MM.1S (cell line): Measurements from ENCODE around the gene MMP24OS.

Experiments used
- DNase-seq: peaks from one replicate; pipeline ENCODE4 v3.0.0-alpha.2; 2015
- H2AFZ ChIP-seq: fragments of 300-600 bp; sonication (generic); 2 replicates; pipeline ENCODE4 v1.6.0; 2016; ENCODE audit warnings: antibody characterized with exemption, low read length
- H3F3A ChIP-seq: fragments of 300-600 bp; sonication (generic); 2 replicates; pipeline ENCODE4 v1.6.1; 2016; ENCODE audit warnings: mild to moderate bottlenecking, antibody characterized with exemption, low read length, moderate library complexity, mixed read lengths; ENCODE audit not compliant: insufficient read depth
- H3K27ac ChIP-seq: fragments of 300-600 bp; sonication (generic); 2 replicates; pipeline ENCODE4 v1.5.1; 2016; ENCODE audit warnings: mild to moderate bottlenecking, low read length
- H3K27me3 ChIP-seq: fragments of 300-600 bp; sonication (generic); replicated peaks from 2 replicates; pipeline ENCODE4 v1.6.0; 2016; ENCODE audit warnings: low read length; ENCODE audit not compliant: insufficient read depth
- H3K36me3 ChIP-seq: fragments of 300-600 bp; sonication (generic); replicated peaks from 2 replicates; pipeline ENCODE4 v1.6.1; 2016; ENCODE audit warnings: mild to moderate bottlenecking, low read length, mixed read lengths; ENCODE audit not compliant: insufficient read depth
- H3K4me1 ChIP-seq: fragments of 300-600 bp; sonication (generic); 2 replicates; pipeline ENCODE4 v1.6.1; 2016; ENCODE audit warnings: low read length, mixed read lengths
- H3K4me2 ChIP-seq: fragments of 300-600 bp; sonication (generic); 2 replicates; pipeline ENCODE4 v1.6.0; 2016; ENCODE audit warnings: low read depth, low read length
- H3K4me3 ChIP-seq: fragments of 300-600 bp; sonication (generic); 2 replicates; pipeline ENCODE4 v1.5.1; 2016; ENCODE audit warnings: low read length, mixed read lengths
- H3K79me2 ChIP-seq: fragments of 300-600 bp; sonication (generic); 2 replicates; pipeline ENCODE4 v1.6.1; 2016; ENCODE audit warnings: mixed run types, low read length, mixed read lengths
- H3K9ac ChIP-seq: fragments of 300-600 bp; sonication (generic); 2 replicates; pipeline ENCODE4 v1.6.1; 2016; ENCODE audit warnings: low read length, mixed read lengths
- H3K9me2 ChIP-seq: fragments of 300-600 bp; sonication (generic); replicated peaks from 2 replicates; pipeline ENCODE4 v1.6.1; 2016; ENCODE audit warnings: mild to moderate bottlenecking, low read length, mixed read lengths; ENCODE audit not compliant: insufficient read depth
- H3K9me3 ChIP-seq: fragments of 300-600 bp; sonication (generic); replicated peaks from 2 replicates; pipeline ENCODE4 v1.6.1; 2016; ENCODE audit warnings: mild to moderate bottlenecking, low read length, mixed read lengths; ENCODE audit not compliant: insufficient read depth
- H4K20me1 ChIP-seq: fragments of 300-600 bp; sonication (generic); 2 replicates; pipeline ENCODE4 v1.6.1; 2016; ENCODE audit warnings: mild to moderate bottlenecking, low read length, moderate library complexity, mixed read lengths; ENCODE audit not compliant: insufficient read depth
- EZH2 ChIP-seq: fragments of 300-600 bp; sonication (generic); optimal IDR thresholded peaks from 2 replicates; pipeline ENCODE3; 2017; ENCODE audit warnings: low read depth, mild to moderate bottlenecking, antibody characterized with exemption, low read length, mixed read lengths
- EZH2phosphoT487 ChIP-seq: fragments of 300-600 bp; sonication (generic); IDR thresholded peaks from 2 replicates; pipeline ENCODE4 v1.6.1; 2018; ENCODE audit warnings: antibody characterized with exemption, low read length
- TF ChIP-seq, protein P1 (sequence below): fragments of 300-600 bp; sonication (generic); IDR thresholded peaks from 2 replicates; pipeline ENCODE4 v1.5.1; 2016; ENCODE audit warnings: antibody characterized with exemption, low read length, mixed read lengths

MMP24OS gene

DNA sequence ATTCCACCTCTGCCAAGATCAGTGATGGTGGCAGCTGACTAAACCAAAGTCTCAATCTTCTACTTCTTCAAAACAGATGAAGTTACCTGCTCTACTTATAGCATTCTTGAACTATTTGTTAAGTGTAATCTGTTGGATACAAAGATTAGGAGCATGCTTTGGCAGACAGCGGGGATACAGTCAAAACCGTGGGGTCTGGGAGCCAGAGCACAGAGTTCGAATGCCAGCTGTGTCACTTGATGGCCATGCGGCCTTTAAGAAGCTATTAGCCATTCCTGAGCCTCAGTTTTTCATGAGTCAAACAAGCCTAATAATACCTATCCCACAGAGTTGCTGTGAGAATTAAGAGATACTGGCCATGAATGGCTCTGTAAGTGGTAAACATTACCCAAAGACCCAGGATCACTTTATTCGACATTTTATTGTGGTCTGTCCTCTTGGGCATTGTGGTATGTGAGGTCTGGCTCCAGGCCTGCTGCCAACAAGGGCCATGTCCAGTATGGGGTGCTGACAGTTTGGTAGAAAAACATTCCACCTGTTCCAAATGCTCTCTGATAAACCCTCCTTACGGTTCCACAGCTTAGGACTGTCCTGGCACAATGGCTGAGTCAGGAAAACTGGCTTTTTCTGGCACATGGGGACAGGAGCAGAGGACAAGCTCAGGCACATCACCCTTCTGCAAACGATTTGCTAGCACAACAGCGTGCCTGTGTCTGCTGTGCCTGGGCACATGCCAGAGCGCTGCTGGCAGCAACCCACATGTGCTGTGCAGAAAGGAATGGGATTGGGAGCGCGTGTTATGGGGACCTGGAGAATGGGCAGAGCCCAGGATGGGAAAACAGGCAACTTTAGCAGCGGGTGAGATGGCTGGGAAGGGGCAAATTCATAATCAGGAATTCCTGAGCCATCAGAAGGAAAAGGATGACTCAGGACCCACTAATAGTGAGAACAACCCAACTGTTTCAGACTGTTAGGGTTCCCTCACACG lies 30.0 kb upstream of the MMP24OS start:
- no peak for DNase-seq
- no peaks in the 10 kb centered on the region for H3F3A ChIP-seq
- H3K36me3 ChIP-seq = no peaks in the 10 kb centered on the region
- H3K27ac ChIP-seq = no peak overlapping the region
- no peaks in the 10 kb centered on the region for H3K9me3 ChIP-seq
- no peaks in the 10 kb centered on the region for H3K79me2 ChIP-seq
- H3K9me2 ChIP-seq = no peaks in the 10 kb centered on the region
- TF ChIP-seq EZH2 (no peak), EZH2phosphoT487 (no peak)
- TF ChIP-seq, protein P1, sequence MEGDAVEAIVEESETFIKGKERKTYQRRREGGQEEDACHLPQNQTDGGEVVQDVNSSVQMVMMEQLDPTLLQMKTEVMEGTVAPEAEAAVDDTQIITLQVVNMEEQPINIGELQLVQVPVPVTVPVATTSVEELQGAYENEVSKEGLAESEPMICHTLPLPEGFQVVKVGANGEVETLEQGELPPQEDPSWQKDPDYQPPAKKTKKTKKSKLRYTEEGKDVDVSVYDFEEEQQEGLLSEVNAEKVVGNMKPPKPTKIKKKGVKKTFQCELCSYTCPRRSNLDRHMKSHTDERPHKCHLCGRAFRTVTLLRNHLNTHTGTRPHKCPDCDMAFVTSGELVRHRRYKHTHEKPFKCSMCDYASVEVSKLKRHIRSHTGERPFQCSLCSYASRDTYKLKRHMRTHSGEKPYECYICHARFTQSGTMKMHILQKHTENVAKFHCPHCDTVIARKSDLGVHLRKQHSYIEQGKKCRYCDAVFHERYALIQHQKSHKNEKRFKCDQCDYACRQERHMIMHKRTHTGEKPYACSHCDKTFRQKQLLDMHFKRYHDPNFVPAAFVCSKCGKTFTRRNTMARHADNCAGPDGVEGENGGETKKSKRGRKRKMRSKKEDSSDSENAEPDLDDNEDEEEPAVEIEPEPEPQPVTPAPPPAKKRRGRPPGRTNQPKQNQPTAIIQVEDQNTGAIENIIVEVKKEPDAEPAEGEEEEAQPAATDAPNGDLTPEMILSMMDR = no peak
- no peak overlapping the region for H3K9ac ChIP-seq
- no peak overlapping the region for H2AFZ ChIP-seq
- H3K4me1 ChIP-seq = no peaks in the 10 kb centered on the region; the same call in 1 of the 2 replicates
- H3K4me3 ChIP-seq = no peak overlapping the region
- H3K4me2 ChIP-seq = no peak overlapping the region
- no peaks in the 10 kb centered on the region for H3K27me3 ChIP-seq
- no peaks in the 10 kb centered on the region for H4K20me1 ChIP-seq

DNA sequence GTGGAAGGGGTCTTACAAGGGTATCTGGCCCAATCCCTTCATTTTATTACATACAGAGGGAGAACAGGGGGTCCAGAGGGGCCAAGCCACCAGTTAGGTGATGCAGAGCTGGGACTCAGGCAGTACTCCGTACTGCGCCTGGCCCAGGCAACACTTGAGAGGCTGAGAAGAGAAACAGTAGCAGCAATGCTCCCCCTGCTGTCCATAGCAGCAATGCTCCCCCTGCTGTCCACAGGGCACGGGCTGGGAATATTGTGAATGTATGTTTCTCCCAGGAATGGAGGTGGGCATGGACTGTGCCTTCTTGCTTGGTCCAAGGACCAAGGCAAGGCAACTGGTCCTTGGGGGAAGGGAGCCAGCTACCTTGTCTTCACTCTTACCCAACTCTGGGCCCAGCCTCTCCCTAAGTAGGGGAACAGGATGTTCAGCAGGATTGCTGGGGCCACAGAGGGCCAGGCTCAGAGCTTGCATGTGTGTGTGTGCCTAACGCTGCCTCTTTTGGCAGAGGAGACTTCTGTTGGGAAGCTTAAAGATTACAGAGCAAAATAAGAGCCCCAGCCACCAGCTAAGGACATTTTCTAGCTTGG lies 29.1 kb upstream of the MMP24OS start:
- H3K27me3 ChIP-seq = no peaks in the 10 kb centered on the region
- no peaks in the 10 kb centered on the region; the same call in 1 of the 2 replicates for H3K4me1 ChIP-seq
- H3K4me3 ChIP-seq = no peak overlapping the region
- no peaks in the 10 kb centered on the region for H3F3A ChIP-seq
- H3K4me2 ChIP-seq = no peak overlapping the region
- TF ChIP-seq, protein P1 = peak; percentile 67
- TF ChIP-seq EZH2phosphoT487 (no peak), EZH2 (no peak)
- no peak overlapping the region for H3K9ac ChIP-seq
- no peaks in the 10 kb centered on the region for H3K9me3 ChIP-seq
- DNase-seq = peak; percentile 18
- H2AFZ ChIP-seq = no peak overlapping the region
- H4K20me1 ChIP-seq = no peaks in the 10 kb centered on the region
- no peak overlapping the region for H3K27ac ChIP-seq
- no peaks in the 10 kb centered on the region for H3K79me2 ChIP-seq
- no peaks in the 10 kb centered on the region for H3K9me2 ChIP-seq
- H3K36me3 ChIP-seq = no peaks in the 10 kb centered on the region

DNA sequence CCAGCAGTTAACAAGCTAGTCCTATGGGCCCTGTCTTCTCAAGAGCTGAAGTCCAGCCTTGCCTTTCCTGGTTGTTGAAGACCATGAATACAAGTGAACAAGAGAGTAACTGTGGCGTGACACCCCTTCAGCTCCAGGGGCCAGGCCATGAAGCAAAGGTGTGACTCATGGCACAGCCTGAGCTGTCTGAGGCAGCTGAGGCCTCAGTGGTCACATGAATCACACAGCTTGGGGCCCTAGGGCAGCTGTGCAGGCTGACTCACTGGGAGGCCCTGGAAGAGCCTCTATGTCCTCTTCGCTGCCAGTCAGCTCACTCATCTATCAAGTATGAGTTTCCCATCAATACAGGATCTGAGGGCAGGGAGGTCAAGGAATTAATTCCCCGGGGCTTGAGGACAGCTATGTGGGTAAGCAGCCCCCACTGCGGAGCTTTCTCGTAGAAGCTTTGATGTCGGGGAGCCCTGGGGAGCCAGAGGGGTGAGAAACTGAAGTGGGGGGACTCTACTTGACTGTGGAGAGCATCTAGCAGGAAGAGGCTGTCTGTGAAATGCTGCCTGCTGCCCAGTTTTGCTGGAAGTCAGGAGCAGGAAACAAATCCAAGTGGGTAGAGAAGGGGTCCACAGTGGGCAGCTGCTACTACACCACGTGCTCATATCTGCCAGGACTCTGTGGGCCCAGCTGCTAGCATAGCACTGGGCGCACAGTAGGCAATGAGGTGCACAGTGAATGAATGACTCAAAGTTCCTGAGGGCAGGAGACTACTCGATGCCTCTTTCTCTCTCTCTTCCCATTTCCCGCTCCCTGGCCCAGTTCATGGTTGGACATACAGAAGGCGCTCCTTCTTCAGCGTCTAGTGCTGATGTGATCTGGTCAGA lies 28.0 kb upstream of the MMP24OS start:
- no peaks in the 10 kb centered on the region for H3K79me2 ChIP-seq
- no peaks in the 10 kb centered on the region for H4K20me1 ChIP-seq
- no peak overlapping the region for H3K27ac ChIP-seq
- no peaks in the 10 kb centered on the region for H3K9me3 ChIP-seq
- H3K4me2 ChIP-seq = no peak overlapping the region
- no peaks in the 10 kb centered on the region for H3K27me3 ChIP-seq
- TF ChIP-seq EZH2 = no peak
- TF ChIP-seq EZH2phosphoT487 = no peak
- TF ChIP-seq, protein P1 = no peak
- H3K9me2 ChIP-seq = no peaks in the 10 kb centered on the region
- no peak for DNase-seq
- no peaks in the 10 kb centered on the region for H3K36me3 ChIP-seq
- no peaks in the 10 kb centered on the region for H3F3A ChIP-seq
- H2AFZ ChIP-seq = no peak overlapping the region
- H3K4me1 ChIP-seq = no peaks in the 10 kb centered on the region; the same call in 1 of the 2 replicates
- no peak overlapping the region for H3K4me3 ChIP-seq
- no peak overlapping the region for H3K9ac ChIP-seq
